Fibroblast of the conjunctiva (primary cell): ENCODE measurements around the gene AXIN1.
"Not testable (repeated sequence)": the region's sequence is repeated elsewhere in the genome, so short reads cannot be mapped to it uniquely, and the experiment has no call there.

ENCODE experiments used
- DNase-seq: peaks from one replicate; pipeline ENCODE4 v3.0.0-alpha.2; 2010; ENCODE audit warnings: low read depth

The AXIN1 gene

DNA sequence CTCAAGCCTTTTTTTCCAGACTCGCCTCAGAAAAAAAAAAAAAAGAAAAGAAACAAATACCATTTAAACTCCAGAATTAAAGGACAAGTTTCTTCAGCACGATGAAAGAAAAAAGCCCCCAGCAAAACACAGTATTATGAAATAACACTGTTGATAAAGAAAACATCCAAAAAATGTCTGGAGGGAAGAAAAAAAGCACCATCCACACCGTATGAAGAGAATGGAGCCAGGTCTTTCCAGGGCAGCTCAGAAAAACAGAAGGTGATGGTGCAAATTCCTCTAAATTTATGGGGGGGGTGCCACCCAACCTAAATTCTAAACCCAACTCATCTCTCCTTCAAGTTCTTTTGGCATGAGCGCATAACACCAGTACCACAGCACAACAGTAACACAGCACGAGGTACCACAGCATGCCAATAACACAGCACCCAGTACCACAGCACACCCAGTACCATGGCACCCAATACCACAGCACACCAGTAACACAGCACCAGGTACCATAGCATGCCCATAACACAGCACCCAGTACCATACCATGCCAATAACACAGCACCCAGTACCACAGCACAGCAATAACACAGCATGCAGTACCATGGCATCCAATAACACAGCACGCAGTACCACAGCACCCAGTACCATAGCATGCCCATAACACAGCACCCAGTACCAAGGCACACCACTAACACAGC, 19.0 kb downstream of the AXIN1 start:
- no peak for DNase-seq

GRCh38 chr16:331181-331814, 21.2 kb downstream of the AXIN1 start:
- not testable (repeated sequence) for DNase-seq

DNA sequence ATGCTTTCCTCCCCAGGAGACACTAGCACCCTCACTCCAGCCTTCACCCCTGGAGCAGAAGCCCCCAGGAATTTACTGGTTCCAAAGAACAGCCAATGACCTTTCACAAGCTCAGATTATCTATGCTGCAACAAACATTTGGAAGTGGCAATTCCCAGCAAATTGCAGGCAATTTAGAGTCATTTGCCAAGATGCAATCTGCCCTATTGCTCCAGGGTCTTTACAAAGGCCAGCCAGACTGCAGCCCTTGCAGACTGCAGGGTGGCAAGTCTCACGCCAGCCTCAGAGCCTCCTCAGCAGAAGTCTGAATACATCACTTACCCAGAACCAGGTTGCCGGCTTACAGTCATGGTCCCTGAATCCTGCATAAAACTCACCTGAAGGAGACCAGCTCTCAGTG, 21.8 kb downstream of the AXIN1 start:
- DNase-seq = no peak

DNA sequence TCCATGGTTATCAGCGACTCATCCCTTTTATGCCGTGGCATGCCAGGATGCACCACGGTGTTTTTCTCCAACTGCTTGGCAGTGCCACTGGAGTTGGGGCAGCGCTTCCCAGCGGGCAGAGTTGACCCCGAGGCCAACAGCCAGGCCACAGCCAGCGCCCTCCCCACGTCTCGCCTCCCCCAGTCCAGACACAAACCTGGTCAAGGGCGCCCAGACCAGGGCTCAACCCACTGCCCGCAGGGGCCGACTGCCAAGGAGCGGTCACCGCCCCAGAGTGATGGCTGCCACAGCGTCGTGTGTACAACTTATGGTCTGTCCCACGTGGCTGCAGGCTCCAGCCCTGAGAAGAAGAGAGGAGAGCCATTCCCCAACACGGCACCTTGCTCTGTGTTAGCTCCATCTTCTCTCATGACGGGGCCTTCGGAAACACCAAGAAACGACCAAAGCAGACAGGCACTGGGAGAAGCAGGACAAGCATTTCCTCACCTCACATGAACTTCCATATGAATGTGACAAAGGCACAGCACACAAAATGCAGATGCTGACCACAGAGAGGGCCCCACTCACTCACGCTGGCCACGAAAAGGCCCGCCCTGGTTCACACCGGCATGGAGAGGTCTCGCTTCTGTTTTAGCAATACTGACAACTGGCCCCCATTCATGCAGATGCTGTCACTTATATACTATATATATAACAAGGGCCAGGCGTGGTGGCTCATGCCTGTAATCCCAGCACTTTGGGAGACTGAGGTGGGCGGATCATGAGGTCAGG, 27.0 kb downstream of the AXIN1 start:
- no peak for DNase-seq

- no peak for DNase-seq
Observed at GRCh38 chr16:324451-325334, 27.8 kb downstream of the AXIN1 start.

DNA sequence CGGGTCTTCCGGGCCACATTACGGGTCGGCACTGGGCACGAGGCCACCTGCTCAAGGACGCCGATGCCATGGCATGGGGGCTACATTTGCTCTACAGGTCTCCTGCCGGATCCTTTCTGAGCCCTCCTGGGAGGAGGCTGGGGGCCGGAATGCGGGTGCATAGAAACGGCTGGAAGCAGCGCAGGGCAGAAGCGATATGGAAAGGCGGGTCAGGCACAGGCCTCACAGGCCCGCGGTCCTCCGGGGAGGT, 28.4 kb downstream of the AXIN1 start:
- DNase-seq = no peak

DNA sequence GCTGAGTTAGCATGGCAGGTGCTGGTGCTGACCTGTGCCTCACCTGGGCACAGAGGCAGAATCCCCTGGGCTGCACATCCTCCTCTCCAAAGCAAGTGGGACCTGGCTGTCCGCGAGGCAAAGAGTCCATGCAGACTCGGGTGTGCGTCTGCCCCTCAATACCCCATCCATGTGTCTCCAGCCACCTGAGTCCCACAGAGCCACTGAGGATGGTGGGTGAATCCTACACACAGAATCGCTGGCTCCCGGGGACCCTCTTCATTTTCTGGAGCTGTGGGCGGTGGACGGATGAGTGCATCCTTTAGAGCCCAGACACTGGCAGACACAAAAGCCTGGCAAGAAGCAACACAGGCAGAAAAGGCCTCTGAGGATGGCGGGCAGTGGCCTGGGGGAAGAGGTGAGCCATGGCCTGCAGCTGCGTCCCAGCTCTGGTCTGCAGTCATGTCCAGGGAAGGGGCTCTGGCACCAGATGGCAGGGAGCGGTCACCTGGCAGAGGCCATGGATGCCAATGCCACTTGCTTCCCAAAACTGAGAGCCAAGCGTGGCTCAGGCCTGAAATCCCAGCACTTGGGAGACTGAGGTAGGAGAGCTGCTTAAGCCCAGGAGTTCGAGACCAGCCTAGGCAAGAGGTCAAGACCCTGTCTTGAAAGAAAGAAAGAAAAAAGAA, 29.9 kb downstream of the AXIN1 start:
- DNase-seq = no peak

- no peak for DNase-seq
Observed at GRCh38 chr16:321532-321931, 31.0 kb downstream of the AXIN1 start.

DNA sequence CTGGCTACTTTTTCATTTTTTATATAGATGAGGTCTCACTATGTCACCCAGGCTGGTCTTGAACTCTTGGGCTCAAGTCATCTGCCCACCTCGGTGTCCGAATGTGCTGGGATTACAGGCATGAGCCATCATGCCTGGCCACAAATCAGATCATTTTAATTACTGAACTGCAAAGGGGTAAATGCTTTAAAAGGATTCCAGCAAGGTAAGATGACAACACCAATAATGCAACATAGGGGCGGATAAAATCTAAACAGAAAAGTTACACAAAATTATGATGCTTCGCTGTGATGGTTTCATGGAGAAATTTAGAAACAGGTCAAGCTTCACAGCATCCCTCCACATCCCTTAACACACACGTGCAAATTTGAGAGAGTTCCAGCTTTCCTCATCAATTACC, 32.3 kb downstream of the AXIN1 start:
- no peak for DNase-seq

- no peak for DNase-seq
Observed at GRCh38 chr16:318628-319027, 33.9 kb downstream of the AXIN1 start.

DNA sequence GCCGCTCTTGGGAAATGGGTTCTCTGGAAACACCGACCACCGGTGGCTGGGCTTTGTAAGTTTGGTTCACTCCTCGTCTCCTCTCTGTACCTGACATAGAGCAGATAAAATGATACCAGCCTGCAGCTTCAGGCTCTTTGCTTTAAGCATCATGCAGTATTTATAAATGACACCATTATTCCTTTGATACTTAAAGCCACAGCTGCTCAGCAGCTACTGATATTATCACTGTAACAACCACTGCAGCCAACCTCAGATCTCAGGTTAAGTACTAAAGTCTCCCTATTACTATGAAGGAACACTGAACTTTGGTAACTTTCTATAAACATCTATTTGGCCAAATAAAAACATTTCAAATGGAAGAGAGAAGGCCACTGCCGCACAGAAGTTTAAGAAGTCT, 34.9 kb downstream of the AXIN1 start:
- no peak for DNase-seq

DNA sequence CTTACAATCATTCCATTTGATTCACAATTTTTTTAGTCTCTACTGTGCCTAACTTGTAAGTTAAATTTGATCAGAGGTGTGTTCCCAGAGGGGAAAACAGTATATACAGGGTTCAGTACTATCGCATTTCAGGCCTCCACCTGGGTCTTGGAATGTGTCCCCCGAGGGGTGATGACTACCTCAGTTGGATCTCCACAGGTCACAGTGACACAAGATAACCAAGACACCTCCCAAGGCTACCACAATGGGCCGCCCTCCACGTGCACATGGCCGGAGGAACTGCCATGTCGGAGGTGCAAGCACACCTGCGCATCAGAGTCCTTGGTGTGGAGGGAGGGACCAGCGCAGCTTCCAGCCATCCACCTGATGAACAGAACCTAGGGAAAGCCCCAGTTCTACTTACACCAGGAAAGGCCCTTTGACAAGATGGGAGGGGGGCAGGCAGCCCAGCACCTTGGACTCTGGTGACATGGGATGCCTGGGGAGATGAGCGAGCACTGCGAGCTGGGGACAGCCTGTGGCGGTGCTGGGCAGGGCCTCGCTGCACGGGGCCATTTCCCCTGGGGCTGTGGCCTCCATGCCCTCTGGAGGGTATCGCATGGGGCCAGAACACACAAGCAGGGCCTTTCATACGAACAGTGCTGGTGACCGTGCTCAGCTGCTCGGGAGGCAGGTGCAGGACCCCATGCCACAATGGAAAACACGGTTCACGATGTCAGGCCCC, 35.6 kb downstream of the AXIN1 start:
- no peak for DNase-seq

DNA sequence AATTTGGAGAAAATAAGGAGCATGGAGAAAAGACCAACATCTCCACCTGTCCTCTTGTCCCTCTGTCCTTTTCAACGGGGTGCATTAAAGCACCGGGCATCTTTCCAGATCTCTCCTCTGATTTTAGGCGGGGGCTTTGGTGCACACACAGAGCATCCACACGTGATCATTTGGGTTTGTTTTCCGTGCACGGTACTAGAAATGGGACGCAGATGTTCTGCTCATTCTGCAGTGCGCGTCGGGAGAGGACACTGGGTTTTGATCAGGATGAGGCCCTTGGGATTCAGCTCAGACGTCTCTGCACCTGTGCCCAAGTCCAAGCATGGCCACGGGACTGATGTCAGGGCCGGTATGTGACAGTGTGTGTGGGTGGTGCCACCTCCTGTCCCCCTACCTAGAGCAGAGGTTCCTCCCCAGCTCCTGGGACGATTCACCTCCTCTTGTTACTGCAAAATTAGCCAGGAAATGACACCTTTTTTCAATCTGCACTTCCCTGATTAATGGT, 37.7 kb downstream of the AXIN1 start:
- DNase-seq = no peak

- no peak for DNase-seq
Observed at GRCh38 chr16:314351-314750, 38.2 kb downstream of the AXIN1 start.

- DNase-seq = no peak
Observed at GRCh38 chr16:311725-312124, 40.8 kb downstream of the AXIN1 start.

DNA sequence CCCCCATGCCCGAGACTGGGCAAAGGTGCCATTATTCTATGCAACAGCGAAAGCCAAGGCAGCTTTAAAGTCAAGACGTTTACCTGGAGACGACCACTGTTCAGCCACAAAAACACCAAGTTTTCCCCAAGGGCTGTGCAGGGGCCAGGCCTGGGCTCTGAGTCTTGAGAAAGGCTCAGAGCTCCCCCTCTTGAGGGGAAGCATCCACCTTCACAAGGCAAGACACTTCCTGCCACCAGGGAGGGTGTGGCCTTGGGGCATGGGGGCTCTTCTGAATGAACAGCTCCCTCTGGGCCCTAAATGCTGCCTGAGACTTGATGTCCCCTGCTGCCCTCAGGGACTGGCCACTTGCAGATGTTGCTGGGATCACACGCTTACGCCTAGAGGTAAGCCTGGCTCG, 43.0 kb downstream of the AXIN1 start:
- DNase-seq = no peak

- DNase-seq = no peak
Observed at GRCh38 chr16:307691-308312, 44.7 kb downstream of the AXIN1 start.

DNA sequence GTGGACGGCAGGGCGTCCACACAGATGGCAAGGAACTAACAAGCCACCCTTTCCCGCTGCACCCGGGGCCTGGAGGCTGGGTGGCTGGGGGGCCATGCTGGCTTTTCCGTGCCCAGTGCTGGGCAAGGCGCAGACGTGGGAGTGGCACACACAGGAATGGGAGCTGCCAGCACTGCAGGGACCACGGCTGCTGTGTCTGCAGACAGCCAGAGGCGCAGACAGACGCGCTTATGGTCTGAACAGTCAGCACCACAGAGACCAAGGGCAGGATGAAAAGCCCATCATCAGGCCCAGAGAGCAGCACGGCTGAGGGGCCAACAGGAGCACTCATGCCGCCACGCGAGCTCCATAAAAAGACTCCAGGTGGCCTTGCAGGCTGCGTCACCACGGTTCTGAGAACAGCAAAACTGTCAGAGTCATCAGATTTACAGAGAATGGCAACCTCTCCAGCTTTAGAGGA, 45.6 kb downstream of the AXIN1 start:
- no peak for DNase-seq

DNA sequence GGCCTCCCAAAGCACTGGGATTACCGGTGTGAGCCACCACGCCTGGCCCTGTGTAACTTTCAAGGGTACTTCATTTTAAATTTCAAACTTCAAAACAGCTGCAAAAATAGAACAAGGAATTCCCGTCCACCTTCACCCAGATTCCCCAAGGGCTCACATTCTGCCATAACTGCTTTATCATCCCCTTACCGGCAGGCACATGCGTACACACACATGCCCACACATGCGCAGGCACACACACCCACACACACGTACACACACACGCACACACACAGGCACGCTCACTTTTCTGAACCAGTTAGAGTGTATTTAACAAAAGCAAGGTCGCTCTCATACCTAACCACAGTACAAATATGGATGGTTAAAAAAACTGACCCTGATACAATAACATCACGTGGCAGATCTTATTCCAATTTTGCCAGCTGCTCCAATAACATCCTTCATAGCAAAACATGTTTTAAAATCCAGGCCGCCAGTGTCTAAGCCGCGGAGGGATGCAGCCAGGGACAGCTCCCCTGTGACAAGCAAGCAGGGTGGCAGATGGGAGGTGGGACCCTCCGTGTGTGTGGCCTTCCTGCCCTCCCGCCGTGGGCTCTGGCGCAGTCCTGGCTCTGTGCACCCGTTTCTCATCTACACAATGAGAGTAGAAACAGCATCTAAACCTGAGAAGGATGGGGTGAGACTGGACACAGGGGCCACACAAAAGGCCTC, 46.5 kb downstream of the AXIN1 start:
- DNase-seq = no peak
